MCF 10A (cell line): ENCODE data around the gene ARMC3. TPM values are rescaled to one million over a fixed set of nuclear protein-coding genes. Genes with fewer than 3 reads are reported as not detected.

Experiments
- BruUV-seq: library from RNA; stranded (reverse); fragments of 400-500 nt; replicated peaks from 2 replicates; lab custom pipeline; 2021; lab: Mats Ljungman, UMichigan
- CTCF ChIA-PET: fragments of 300-600 bp; sonication (Branson Sonifier 250); formaldehyde crosslinking; extraction: SDS; loops from one replicate; lab custom pipeline; 2021; ENCODE audit warnings: antibody characterized with exemption, inconsistent platforms; lab: Yijun Ruan, JAX
- POLR2A ChIA-PET: fragments of 300-600, 350-650 bp; sonication (Branson Sonifier 250); formaldehyde crosslinking; extraction: SDS; loops from one replicate; lab custom pipeline; 2020; ENCODE audit warnings: antibody characterized with exemption, inconsistent platforms; lab: Yijun Ruan, JAX
- DNase-seq: peaks from one replicate; pipeline ENCODE4 v3.0.0-alpha.2; 2018; ENCODE audit not compliant: unreplicated experiment
- H3K27ac Mint-ChIP-seq: one replicate; pipeline ENCODE4 v1.8.0; 2022; ENCODE audit warnings: mild to moderate bottlenecking, low read depth, mixed read lengths; ENCODE audit not compliant: unreplicated experiment
- H3K27me3 Mint-ChIP-seq: one replicate; pipeline ENCODE4 v1.8.0; 2022; ENCODE audit warnings: mixed read lengths; ENCODE audit not compliant: insufficient read depth, unreplicated experiment
- H3K36me3 Mint-ChIP-seq: one replicate; pipeline ENCODE4 v1.8.0; 2022; ENCODE audit warnings: mild to moderate bottlenecking, moderate library complexity, mixed read lengths; ENCODE audit not compliant: insufficient read depth, unreplicated experiment
- H3K4me1 Mint-ChIP-seq: one replicate; pipeline ENCODE4 v1.8.0; 2022; ENCODE audit warnings: mixed read lengths; ENCODE audit not compliant: insufficient read depth, unreplicated experiment
- H3K4me3 Mint-ChIP-seq: one replicate; pipeline ENCODE4 v1.8.0; 2022; ENCODE audit warnings: mild to moderate bottlenecking, moderate library complexity, mixed read lengths; ENCODE audit not compliant: unreplicated experiment
- H3K9me3 Mint-ChIP-seq: one replicate; pipeline ENCODE4 v1.8.0; 2022; ENCODE audit warnings: mixed read lengths; ENCODE audit not compliant: unreplicated experiment
- CTCF ChIP-seq: fragments of 200-600 bp; IDR thresholded peaks from one replicate; pipeline ENCODE4 v1.8.0; 2022; ENCODE audit warnings: antibody characterized with exemption, mild to moderate bottlenecking; ENCODE audit not compliant: unreplicated experiment
- intact Hi-C: fragments of 100-400 bp; cut with micrococcal nuclease; formaldehyde crosslinking; loops from 2 replicates; pipeline ENCODE4 v1.14.1; 2022
- total RNA-seq: library from RNA; stranded (reverse); gene quantifications from 2 replicates; pipeline ENCODE4 v1.2.3, GENCODE V29; 2022

Gene ARMC3
- total RNA-seq, 1 experiment from 2014 or later = not detected

GRCh38 chr10:23073527-23073926 lies 145.7 kb downstream of the ARMC3 start:
- H3K4me3 Mint-ChIP-seq = no peak overlapping the region
- no peak overlapping the region for H3K27ac Mint-ChIP-seq
- no peaks in the 10 kb centered on the region for H3K27me3 Mint-ChIP-seq
- ChIA-PET CTCF (interaction anchor here (0.6 to 0.7 kb wide), 3 partner anchors 75 to 1172 kb away, joined by 3 to 4 read pairs (median 3); no protein-coding TSS in a partner anchor), POLR2A (no interaction called here)
- no TSS peak for BruUV-seq
- H3K9me3 Mint-ChIP-seq = no peaks in the 10 kb centered on the region
- H3K36me3 Mint-ChIP-seq = no peaks in the 10 kb centered on the region
- no peak for TF ChIP-seq CTCF
- H3K4me1 Mint-ChIP-seq = no peaks in the 10 kb centered on the region
- no peak for DNase-seq
- intact Hi-C loops = no loop called here

GRCh38 chr10:23075672-23076071 lies 147.8 kb downstream of the ARMC3 start:
- Mint-ChIP-seq H3K27ac (no peak overlapping the region), H3K9me3 (no peaks in the 10 kb centered on the region), H3K4me3 (no peak overlapping the region), H3K4me1 (no peaks in the 10 kb centered on the region), H3K27me3 (no peaks in the 10 kb centered on the region), H3K36me3 (peaks cover 6% of the 10 kb centered on the region)
- no peak for TF ChIP-seq CTCF
- intact Hi-C loops = no loop called here
- ChIA-PET CTCF (interaction anchor here (0.5 to 1.2 kb wide), 3 partner anchors 88 to 501 kb away, joined by 3 read pairs; no protein-coding TSS in a partner anchor), POLR2A (interaction anchor here (1.0 kb wide), 1 partner anchor 21 kb away, joined by 6 read pairs; no protein-coding TSS in a partner anchor)
- BruUV-seq = no TSS peak
- DNase-seq = no peak

- TF ChIP-seq CTCF = no peak
- H3K27me3 Mint-ChIP-seq = no peaks in the 10 kb centered on the region
- no TSS peak for BruUV-seq
- H3K27ac Mint-ChIP-seq = no peak overlapping the region
- ChIA-PET CTCF (interaction anchor here (0.7 to 0.8 kb wide), 2 partner anchors 31 to 394 kb away, joined by 3 read pairs; no protein-coding TSS in a partner anchor), POLR2A (no interaction called here)
- no peaks in the 10 kb centered on the region for H3K9me3 Mint-ChIP-seq
- DNase-seq = no peak
- no peak overlapping the region for H3K4me3 Mint-ChIP-seq
- intact Hi-C loops = no loop called here
- peaks cover 6% of the 10 kb centered on the region for H3K36me3 Mint-ChIP-seq
- H3K4me1 Mint-ChIP-seq = peaks cover 13% of the 10 kb centered on the region
Observed at GRCh38 chr10:23078114-23078513, 150.3 kb downstream of the ARMC3 start.

- H3K36me3 Mint-ChIP-seq = peaks cover 6% of the 10 kb centered on the region
- no peaks in the 10 kb centered on the region for H3K27me3 Mint-ChIP-seq
- intact Hi-C loops = no loop called here
- H3K9me3 Mint-ChIP-seq = peaks cover 3% of the 10 kb centered on the region
- no TSS peak for BruUV-seq
- H3K4me3 Mint-ChIP-seq = no peak overlapping the region
- TF ChIP-seq CTCF = no peak
- no peak for DNase-seq
- H3K27ac Mint-ChIP-seq = no peak overlapping the region
- ChIA-PET CTCF (interaction anchor here (0.6 kb wide), 1 partner anchor 90 kb away, joined by 3 read pairs; no protein-coding TSS in a partner anchor), POLR2A (no interaction called here)
- H3K4me1 Mint-ChIP-seq = peaks cover 13% of the 10 kb centered on the region
Observed at GRCh38 chr10:23079700-23080099, 151.8 kb downstream of the ARMC3 start.
